Subcutaneous adipose tissue (tissue), 4 donors: Measurements from ENCODE around the gene RHOU. TPM values are rescaled to one million over a fixed set of nuclear protein-coding genes. Genes with fewer than 3 reads are reported as not detected.

Source experiments
- CTCF ChIP-seq: fragments of 450-650 bp; IDR thresholded peaks from one replicate; pipeline ENCODE4 v1.5.1; 2016; ENCODE audit warnings: low read depth, mild to moderate bottlenecking, control low read depth, antibody characterized with exemption, moderate library complexity
- total RNA-seq, 4 donors: library from RNA; depleted of rRNA; stranded (reverse); fragments of >200 nt; gene quantifications; one replicate each; pipeline ENCODE4 v1.1.0, GENCODE V29; 2016

The RHOU gene
- total RNA-seq, 4 donors from 2014 or later: 15.0 to 27.0 (median 20.3) TPM

- TF ChIP-seq CTCF: no peak
Measured at GRCh38 chr1:228781161-228781808, 46.0 kb downstream of the RHOU start.

GRCh38 chr1:228781809-228782661, 46.8 kb downstream of the RHOU start:
- no peak for TF ChIP-seq CTCF

- TF ChIP-seq CTCF: no peak
Measured at GRCh38 chr1:228782662-228783417, 47.6 kb downstream of the RHOU start.

- TF ChIP-seq CTCF: no peak
Measured at GRCh38 chr1:228783418-228784040, 48.2 kb downstream of the RHOU start.

GRCh38 chr1:228784181-228784580, 48.9 kb downstream of the RHOU start:
- no peak for TF ChIP-seq CTCF

- TF ChIP-seq CTCF: no peak
Measured at GRCh38 chr1:228785366-228786330, 50.4 kb downstream of the RHOU start.
